ENCODE results near the gene KIF1A. TPM values are rescaled to one million over a fixed set of nuclear protein-coding genes. Genes with fewer than 3 reads are reported as not detected.
"Not testable (repeated sequence)": the region's sequence is repeated elsewhere in the genome, so short reads cannot be mapped to it uniquely, and the experiment has no call there.

Gene KIF1A
- total and polyA plus RNA-seq, 2 experiments from 2014 or later: 16.1 to 16.5 TPM

GRCh38 chr2:240846873-240847595, 27.0 kb upstream of the KIF1A start:
- no peaks in the 10 kb centered on the region for H3K9me3 ChIP-seq (ENCODE audit: low read depth)
- H3K79me2 ChIP-seq: no peaks in the 10 kb centered on the region
- H3K4me2 ChIP-seq: no peak overlapping the region
- WGBS (ENCODE audit: low lambda C conversion rate, missing lambda C conversion rate): 85% methylated on average over 5 of the region's 5 CpGs
- peaks cover 8% of the 10 kb centered on the region for H3K27me3 ChIP-seq
- H3K4me3 ChIP-seq: no peak overlapping the region
- H4K20me1 ChIP-seq (ENCODE audit: insufficient read depth, poor library complexity, severe bottlenecking): no peaks in the 10 kb centered on the region
- no peaks in the 10 kb centered on the region for H3K9me2 ChIP-seq (replicated peaks; ENCODE audit: insufficient read depth)
- H2AFZ ChIP-seq: no peak overlapping the region
- no peaks in the 10 kb centered on the region for H3K36me3 ChIP-seq (replicated peaks; ENCODE audit: insufficient read depth, low read depth)
- no peak overlapping the region for H3K27ac ChIP-seq
- H3K4me1 ChIP-seq (ENCODE audit: insufficient read depth): no peaks in the 10 kb centered on the region
- DNase-seq (ENCODE audit: low spot score): no peak
- TF ChIP-seq EZH2 (IDR thresholded peaks at IDR 0.05; ENCODE audit: borderline replicate concordance) (no peak), EZH2phosphoT487 (IDR thresholded peaks at IDR 0.05; ENCODE audit: low read depth, severe bottlenecking, unreplicated experiment) (no peak), CTCF (IDR thresholded peaks at IDR 0.05; ENCODE audit: poor library complexity) (no peak)

DNA sequence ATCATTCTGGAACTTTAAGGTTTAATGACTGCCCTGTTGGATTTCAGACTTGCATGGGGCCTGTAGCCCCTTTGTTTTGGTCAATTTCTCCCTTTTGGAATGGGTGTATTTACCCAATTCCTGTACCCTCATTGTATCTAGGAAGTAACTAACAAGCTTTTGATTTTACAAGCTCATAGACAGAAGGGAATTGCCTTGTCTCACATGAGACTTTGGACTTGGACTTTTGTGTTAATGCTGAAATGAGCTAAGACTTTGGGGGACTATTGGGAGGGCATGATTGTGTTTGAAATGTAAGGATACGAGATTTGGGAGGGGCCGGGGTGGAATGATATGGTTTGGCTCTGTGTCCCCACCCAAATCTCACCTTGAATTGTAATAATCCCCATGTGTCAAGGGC, 26.3 kb upstream of the KIF1A start:
- not testable (repeated sequence) for H3K27me3 ChIP-seq; H3K4me2 ChIP-seq; H3K9me2 ChIP-seq (replicated peaks; ENCODE audit: insufficient read depth); H3K79me2 ChIP-seq; H3K36me3 ChIP-seq (replicated peaks; ENCODE audit: insufficient read depth, low read depth); H4K20me1 ChIP-seq (ENCODE audit: insufficient read depth, poor library complexity, severe bottlenecking); DNase-seq (ENCODE audit: low spot score); H2AFZ ChIP-seq; H3K4me1 ChIP-seq (ENCODE audit: insufficient read depth); H3K27ac ChIP-seq; H3K4me3 ChIP-seq; H3K9me3 ChIP-seq (ENCODE audit: low read depth)
- WGBS (ENCODE audit: low lambda C conversion rate, missing lambda C conversion rate): 78% methylated on average over 2 of the region's 2 CpGs

GRCh38 chr2:240840435-240841060, 20.5 kb upstream of the KIF1A start:
- Histone ChIP-seq H3K4me1 (ENCODE audit: insufficient read depth) (no peaks in the 10 kb centered on the region), H3K9me2 (replicated peaks; ENCODE audit: insufficient read depth) (no peaks in the 10 kb centered on the region), H3K27ac (no peak overlapping the region), H3K79me2 (no peaks in the 10 kb centered on the region), H3K36me3 (replicated peaks; ENCODE audit: insufficient read depth, low read depth) (no peaks in the 10 kb centered on the region), H4K20me1 (ENCODE audit: insufficient read depth, poor library complexity, severe bottlenecking) (no peaks in the 10 kb centered on the region), H3K4me2 (no peak overlapping the region), H3K4me3 (no peak overlapping the region), H3K9me3 (ENCODE audit: low read depth) (no peaks in the 10 kb centered on the region), H3K27me3 (peaks cover 15% of the 10 kb centered on the region), H2AFZ (no peak overlapping the region)
- 52% methylated on average over 8 of the region's 9 CpGs for WGBS (ENCODE audit: low lambda C conversion rate, missing lambda C conversion rate)
- TF ChIP-seq CTCF (IDR thresholded peaks at IDR 0.05; ENCODE audit: poor library complexity) (peak; percentile 69), EZH2phosphoT487 (IDR thresholded peaks at IDR 0.05; ENCODE audit: low read depth, severe bottlenecking, unreplicated experiment) (no peak), EZH2 (IDR thresholded peaks at IDR 0.05; ENCODE audit: borderline replicate concordance) (no peak)
- peak; percentile 88 for DNase-seq (ENCODE audit: low spot score)

Measured in hepatocyte (in vitro differentiated cells).